ENCODE measurements around the gene FREY1. TPM values are rescaled to one million over a fixed set of nuclear protein-coding genes. Genes with fewer than 3 reads are reported as not detected.

Gene FREY1
- total and polyA plus RNA-seq, 2 of the 8 experiments (the other 6 are each of a cell fraction or from before 2014, with no cell fraction given) = 0.32 to 1.1 TPM

GRCh38 chr11:45910623-45911022, 3.6 kb upstream of the FREY1 start:
- H2BK15ac ChIP-seq (ENCODE audit: low read length) = no peak overlapping the region
- no peaks in the 10 kb centered on the region for H3K9me3 ChIP-seq (ENCODE audit: insufficient read depth in 2 of 2, low read depth in 1 of 2, low read length in 1 of 2)
- no peak overlapping the region for H3K4ac ChIP-seq (replicated peaks; ENCODE audit: insufficient read length, low read depth, low read length)
- ChIA-PET POLR2A (ENCODE audit: partially characterized antibody) (interaction anchor here (0.8 kb wide), 1 partner anchor 20 kb away, joined by 4 read pairs; no protein-coding TSS in a partner anchor), CTCF (ENCODE audit: partially characterized antibody) (interaction anchor here (0.9 to 1.9 kb wide), 4 partner anchors 12 to 55 kb away, joined by 3 to 5 read pairs (median 3); no protein-coding TSS in a partner anchor)
- no peak overlapping the region for H4K5ac ChIP-seq (ENCODE audit: insufficient read length, low read depth, low read length)
- no peaks in the 10 kb centered on the region for H3K27me3 ChIP-seq (replicated peaks in 1 of 4; ENCODE audit: control insufficient read depth in 3 of 4, extremely low read depth in 1 of 4, insufficient read depth in 3 of 4, low read length in 3 of 4)
- no peak overlapping the region for H3K56ac ChIP-seq (replicated peaks; ENCODE audit: insufficient read length, low read depth, low read length)
- H2AFZ ChIP-seq (ENCODE audit: low read length) = no peak overlapping the region
- FAIRE-seq = no peak
- WGBS, 2 experiments (ENCODE audit: extremely low coverage in 1 of 2, insufficient coverage in 1 of 2, insufficient read length in 1 of 2, insufficient replicate concordance in 2 of 2, low coverage in 1 of 2, low lambda C conversion rate in 2 of 2, missing lambda C conversion rate in 1 of 2) = 95% methylated on average over 9 of the region's 9 CpGs; no CpG with 5 or more reads in 1 of the 2 experiments
- H3K4me1 ChIP-seq (replicated peaks in 1 of 4; ENCODE audit: control insufficient read depth in 3 of 4, insufficient read depth in 4 of 4, low read length in 3 of 4) = no peaks in the 10 kb centered on the region; a peak in 1 of 7 replicates
- H4K8ac ChIP-seq (ENCODE audit: extremely low read depth, insufficient read depth, low read length) = no peak overlapping the region
- H3K4me3 ChIP-seq (ENCODE audit: extremely low read depth in 1 of 4, insufficient read depth in 2 of 4, low read depth in 3 of 4, low read length in 4 of 4) = no peak overlapping the region
- H3K23ac ChIP-seq (ENCODE audit: insufficient read length) = no peak overlapping the region
- no peak overlapping the region for H2BK5ac ChIP-seq (ENCODE audit: low read depth, low read length)
- H3K4me2 ChIP-seq (ENCODE audit: insufficient read depth in 1 of 2, low read depth in 2 of 2, low read length in 2 of 2) = no peak overlapping the region
- H3K18ac ChIP-seq (ENCODE audit: extremely low read depth, low read length) = no peak overlapping the region
- no peak for DNase-seq (ENCODE audit: low read depth in 1 of 2, low spot score in 2 of 2)
- H3K79me2 ChIP-seq (ENCODE audit: control insufficient read depth in 1 of 2, insufficient read depth in 2 of 2, low read length in 2 of 2) = no peaks in the 10 kb centered on the region
- H2BK12ac ChIP-seq (ENCODE audit: low read depth, low read length) = no peak overlapping the region
- H2BK20ac ChIP-seq (ENCODE audit: low read length) = no peak overlapping the region
- H2BK120ac ChIP-seq (replicated peaks; ENCODE audit: low read depth, low read length) = no peak overlapping the region
- peaks cover 2 to 19% of the 10 kb centered on the region in 2 experiments for H4K20me1 ChIP-seq (replicated peaks in 1 of 2; ENCODE audit: control insufficient read depth in 1 of 2, insufficient read depth in 2 of 2, low read length in 2 of 2)
- no peak overlapping the region for H3K14ac ChIP-seq (ENCODE audit: insufficient read length)
- 0 out of 2 replicates have a peak, but pooled peaks cover 2% of the 10 kb centered on the region for H3K23me2 ChIP-seq (ENCODE audit: low read depth, low read length)
- H3K9ac ChIP-seq (replicated peaks in 1 of 4; ENCODE audit: extremely low read depth in 1 of 4, low read depth in 3 of 4, low read length in 3 of 4) = no peak overlapping the region
- H2AK5ac ChIP-seq (ENCODE audit: low read depth, low read length) = no peak overlapping the region
- peaks cover 2% of the 10 kb centered on the region; the same call in 1 of the 2 replicates for H3K79me1 ChIP-seq (ENCODE audit: low read depth, low read length)
- H3K36me3 ChIP-seq (ENCODE audit: control insufficient read depth in 2 of 4, insufficient read depth in 4 of 4, low read length in 3 of 4) = peaks cover 3 to 22% (median 16%) of the 10 kb centered on the region in 4 experiments; a peak in 7 of 8 replicates
- H3K27ac ChIP-seq (ENCODE audit: low read depth, low read length) = no peak overlapping the region
- no peak overlapping the region for H4K91ac ChIP-seq (replicated peaks; ENCODE audit: insufficient read length, low read length)
- TF ChIP-seq JUN (IDR thresholded peaks at IDR 0.05; ENCODE audit: low read depth, low read length) (no peak), E2F6 (IDR thresholded peaks at IDR 0.05) (no peak), RNF2 (IDR thresholded peaks at IDR 0.05; ENCODE audit: borderline replicate concordance, low read depth, low read length, missing control alignments, poor library complexity, severe bottlenecking) (no peak), SIX5 (IDR thresholded peaks at IDR 0.05; ENCODE audit: low read depth, low read length) (no peak), CBX8 (IDR thresholded peaks at IDR 0.05; ENCODE audit: borderline replicate concordance, low read depth, low read length) (no peak), HDAC6 (IDR thresholded peaks at IDR 0.05; ENCODE audit: low read depth, low read length) (no peak), USF2 (IDR thresholded peaks at IDR 0.05; ENCODE audit: low read length) (no peak), ATF3 (IDR thresholded peaks at IDR 0.05; ENCODE audit: insufficient read depth, low read depth, low read length) (no peak), ATF2 (IDR thresholded peaks at IDR 0.05; ENCODE audit: low read length) (no peak)
